Measurements from ENCODE around the gene ZNF280B. TPM values are rescaled to one million over a fixed set of nuclear protein-coding genes. Genes with fewer than 3 reads are reported as not detected.
"Not testable (repeated sequence)": the region's sequence is repeated elsewhere in the genome, so short reads cannot be mapped to it uniquely, and the experiment has no call there.

The ZNF280B gene
- total and polyA plus RNA-seq, 5 donors = 0.59 to 1.7 (median 1.4) TPM

DNA sequence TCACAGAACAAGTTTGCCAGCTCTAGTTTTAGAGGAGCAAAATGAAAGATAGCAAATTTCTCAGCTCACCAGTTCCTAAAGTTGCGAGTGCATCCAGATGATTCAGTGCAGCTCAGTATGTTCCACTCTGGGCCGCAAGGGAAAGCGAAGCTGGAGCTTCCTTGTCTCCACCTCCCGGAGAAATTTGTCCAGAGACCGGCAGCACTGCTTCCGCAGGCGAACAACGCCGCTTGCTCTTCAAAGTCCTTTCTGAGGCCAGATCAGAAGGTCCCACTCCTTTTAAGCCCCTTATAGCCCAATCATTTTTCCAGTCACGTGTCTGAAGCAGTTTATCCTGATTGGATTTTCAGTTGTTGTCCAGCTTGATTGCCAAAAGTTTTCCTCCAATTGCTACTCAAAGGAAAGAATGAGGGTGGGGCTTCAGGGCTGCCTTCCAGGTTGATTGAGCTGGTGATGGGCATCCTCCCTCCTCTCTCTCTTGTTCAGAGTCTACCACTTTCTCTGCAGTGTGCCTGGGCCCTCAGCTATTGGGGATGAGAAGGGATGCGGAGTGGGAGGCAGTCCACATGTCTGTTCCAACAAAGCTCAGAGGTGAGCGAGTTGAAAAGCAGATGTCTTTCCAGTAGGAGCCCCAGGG lies 11.6 kb upstream of the ZNF280B start, which contains the start of gene ZNF280A:
ZNF280A (minus strand) TSS at position 251 of the 637 bp plus-strand sequence. CDS start 4,640 bp downstream, outside the sequence.
- DNase-seq = no peak
- no peak within 1 kb of the TSS for H3K27ac ChIP-seq (ENCODE audit: low read length)
- ATAC-seq = no peak

GRCh38 chr22:22519591-22519990 lies 11.0 kb upstream of the ZNF280B start:
- Histone ChIP-seq H3K9me3 (ENCODE audit: control insufficient read depth, low read length) (no peaks in the 10 kb centered on the region), H3K27me3 (ENCODE audit: control insufficient read depth, insufficient read depth) (no peaks in the 10 kb centered on the region), H3K4me1 (ENCODE audit: control insufficient read depth, insufficient read depth, low read length) (no peaks in the 10 kb centered on the region), H3K4me3 (ENCODE audit: low read length) (no peak overlapping the region), H3K27ac (ENCODE audit: low read length) (no peak overlapping the region)
- intact Hi-C loops (cut with DNase I) = no loop called here
- no peak for ATAC-seq
- whole genome bisulfite sequencing = 44% methylated on average over 5 of the region's 5 CpGs
- DNase-seq = no peak

More for the DNA sequence above, 11.6 kb upstream of the ZNF280B start, which contains the start of gene ZNF280A:
- WGBS = 56% methylated on average over 12 of the region's 12 CpGs
- intact Hi-C loops (cut with DNase I) = no loop called here
- no peak within 1 kb of the TSS for H3K4me3 ChIP-seq (ENCODE audit: low read length)
- no peaks in the 10 kb centered on the region for H3K27me3 ChIP-seq (ENCODE audit: control insufficient read depth, insufficient read depth)
- no peaks in the 10 kb centered on the region for H3K9me3 ChIP-seq (ENCODE audit: control insufficient read depth, low read length)
- no peaks in the 10 kb centered on the region for H3K4me1 ChIP-seq (ENCODE audit: control insufficient read depth, insufficient read depth, low read length)

DNA sequence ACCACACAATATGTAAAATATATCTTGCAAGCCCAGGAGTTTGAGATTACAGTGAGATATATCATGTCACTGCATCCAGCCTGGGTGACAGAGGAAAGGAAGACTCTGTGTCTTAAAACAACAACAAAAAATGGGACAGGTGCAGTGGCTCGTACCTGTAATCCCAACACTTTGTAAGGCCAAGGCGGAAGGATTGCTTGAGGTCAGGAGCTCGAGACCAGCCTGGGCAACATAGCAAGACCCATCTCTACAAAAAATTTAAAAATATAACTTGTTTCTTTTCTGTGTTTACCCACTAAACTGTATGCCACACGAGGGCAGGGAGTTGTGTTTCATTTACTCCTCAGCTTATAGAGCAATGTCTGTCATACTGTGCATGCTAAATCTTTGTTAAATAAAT lies 8.4 kb upstream of the ZNF280B start:
- Histone ChIP-seq H3K27me3 (ENCODE audit: control insufficient read depth, insufficient read depth) (peaks cover 2% of the 10 kb centered on the region), H3K4me3 (ENCODE audit: low read length) (no peak overlapping the region), H3K4me1 (ENCODE audit: control insufficient read depth, insufficient read depth, low read length) (no peaks in the 10 kb centered on the region), H3K9me3 (ENCODE audit: control insufficient read depth, low read length) (no peaks in the 10 kb centered on the region), H3K27ac (ENCODE audit: low read length) (no peak overlapping the region)
- 67% methylated on average over 4 of the region's 4 CpGs for WGBS
- no peak for DNase-seq
- intact Hi-C loops (cut with DNase I) = no loop called here
- ATAC-seq = no peak

GRCh38 chr22:22515890-22516289 lies 7.3 kb upstream of the ZNF280B start:
- Histone ChIP-seq H3K27me3 (ENCODE audit: control insufficient read depth, insufficient read depth) (peaks cover 2% of the 10 kb centered on the region), H3K27ac (ENCODE audit: low read length) (no peak overlapping the region), H3K4me1 (ENCODE audit: control insufficient read depth, insufficient read depth, low read length) (no peaks in the 10 kb centered on the region), H3K9me3 (ENCODE audit: control insufficient read depth, low read length) (no peaks in the 10 kb centered on the region), H3K4me3 (ENCODE audit: low read length) (no peak overlapping the region)
- intact Hi-C loops (cut with DNase I) = no loop called here
- DNase-seq (no peak), ATAC-seq (no peak)

- H3K4me3 ChIP-seq (ENCODE audit: low read length); H3K27me3 ChIP-seq (ENCODE audit: control insufficient read depth, insufficient read depth); ATAC-seq; H3K27ac ChIP-seq (ENCODE audit: low read length); H3K9me3 ChIP-seq (ENCODE audit: control insufficient read depth, low read length); intact Hi-C loops (cut with DNase I); H3K4me1 ChIP-seq (ENCODE audit: control insufficient read depth, insufficient read depth, low read length); DNase-seq: not testable (repeated sequence)
- WGBS = 65% methylated on average over 8 of the region's 8 CpGs
Measured at GRCh38 chr22:22514431-22514830, 5.9 kb upstream of the ZNF280B start.

GRCh38 chr22:22513619-22514018 lies 5.1 kb upstream of the ZNF280B start:
- Histone ChIP-seq H3K9me3 (ENCODE audit: control insufficient read depth, low read length) (no peaks in the 10 kb centered on the region), H3K27me3 (ENCODE audit: control insufficient read depth, insufficient read depth) (peaks cover 2% of the 10 kb centered on the region), H3K4me3 (ENCODE audit: low read length) (no peak overlapping the region), H3K27ac (ENCODE audit: low read length) (no peak overlapping the region), H3K4me1 (ENCODE audit: control insufficient read depth, insufficient read depth, low read length) (no peaks in the 10 kb centered on the region)
- DNase-seq (no peak), ATAC-seq (no peak)
- intact Hi-C loops (cut with DNase I) = no loop called here
- WGBS = 91% methylated on average over 2 of the region's 2 CpGs

GRCh38 chr22:22512951-22513350 lies 4.4 kb upstream of the ZNF280B start:
- WGBS = 55% methylated on average over 5 of the region's 5 CpGs
- ATAC-seq (no peak), DNase-seq (no peak)
- H3K4me1 ChIP-seq (ENCODE audit: control insufficient read depth, insufficient read depth, low read length) = no peaks in the 10 kb centered on the region
- peaks cover 2% of the 10 kb centered on the region for H3K27me3 ChIP-seq (ENCODE audit: control insufficient read depth, insufficient read depth)
- H3K9me3 ChIP-seq (ENCODE audit: control insufficient read depth, low read length) = no peaks in the 10 kb centered on the region
- no peak overlapping the region for H3K4me3 ChIP-seq (ENCODE audit: low read length)
- intact Hi-C loops (cut with DNase I) = no loop called here
- no peak overlapping the region for H3K27ac ChIP-seq (ENCODE audit: low read length)

- H3K4me1 ChIP-seq (ENCODE audit: control insufficient read depth, insufficient read depth, low read length); H3K4me3 ChIP-seq (ENCODE audit: low read length); ATAC-seq; H3K9me3 ChIP-seq (ENCODE audit: control insufficient read depth, low read length); DNase-seq; H3K27me3 ChIP-seq (ENCODE audit: control insufficient read depth, insufficient read depth); intact Hi-C loops (cut with DNase I); H3K27ac ChIP-seq (ENCODE audit: low read length): not testable (repeated sequence)
- WGBS = 95% methylated on average over 7 of the region's 7 CpGs
Measured at GRCh38 chr22:22510833-22511232, 2.3 kb upstream of the ZNF280B start.

GRCh38 chr22:22509912-22510311 lies 1.4 kb upstream of the ZNF280B start:
- H3K27ac ChIP-seq (ENCODE audit: low read length); H3K4me3 ChIP-seq (ENCODE audit: low read length); intact Hi-C loops (cut with DNase I); ATAC-seq; H3K27me3 ChIP-seq (ENCODE audit: control insufficient read depth, insufficient read depth); DNase-seq; H3K9me3 ChIP-seq (ENCODE audit: control insufficient read depth, low read length); H3K4me1 ChIP-seq (ENCODE audit: control insufficient read depth, insufficient read depth, low read length): not testable (repeated sequence)
- WGBS = 95% methylated on average over 6 of the region's 6 CpGs

DNA sequence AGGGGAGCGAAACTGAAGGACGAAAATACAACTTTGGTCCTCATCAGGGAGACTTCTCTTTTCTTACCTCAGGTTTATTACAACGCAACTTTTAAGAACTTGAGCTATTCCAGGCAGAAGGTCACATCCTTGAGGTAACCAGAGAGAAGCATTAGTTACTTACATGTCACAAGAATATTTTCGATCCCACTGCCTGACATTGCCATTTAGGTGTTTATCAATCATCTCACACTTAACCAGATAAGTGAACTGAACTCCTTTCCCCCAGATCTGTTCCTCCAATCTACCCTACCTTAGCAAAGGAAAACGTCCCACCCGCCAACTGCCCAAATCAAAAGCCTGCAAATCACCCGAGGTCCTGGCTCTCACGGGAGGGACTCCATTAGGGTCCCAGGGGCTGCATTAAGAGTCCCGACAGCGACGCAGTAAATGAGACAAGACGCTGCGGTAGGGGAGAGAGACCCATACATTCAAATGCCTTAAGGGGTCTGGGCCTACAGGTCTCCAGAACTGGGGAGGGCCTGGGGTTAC lies 734 bp downstream of the ZNF280B start:
- WGBS = 33% methylated on average over 13 of the region's 13 CpGs
- Histone ChIP-seq H3K27me3 (ENCODE audit: control insufficient read depth, insufficient read depth) (no peaks in the 10 kb centered on the region), H3K9me3 (ENCODE audit: control insufficient read depth, low read length) (no peaks in the 10 kb centered on the region), H3K27ac (ENCODE audit: low read length) (no peak overlapping the region), H3K4me1 (ENCODE audit: control insufficient read depth, insufficient read depth, low read length) (no peaks in the 10 kb centered on the region), H3K4me3 (ENCODE audit: low read length) (peak overlapping the region; percentile 43)
- ATAC-seq (peak in 1 of 2 donors; percentile 42), DNase-seq (no peak)
- intact Hi-C loops (cut with DNase I) = no loop called here

GRCh38 chr22:22506736-22507135 lies 1.8 kb downstream of the ZNF280B start:
- Histone ChIP-seq H3K9me3 (ENCODE audit: control insufficient read depth, low read length) (no peaks in the 10 kb centered on the region), H3K4me3 (ENCODE audit: low read length) (no peak overlapping the region), H3K27me3 (ENCODE audit: control insufficient read depth, insufficient read depth) (no peaks in the 10 kb centered on the region), H3K27ac (ENCODE audit: low read length) (no peak overlapping the region), H3K4me1 (ENCODE audit: control insufficient read depth, insufficient read depth, low read length) (no peaks in the 10 kb centered on the region)
- ATAC-seq = no peak
- no peak for DNase-seq
- 96% methylated on average over 1 of the region's 1 CpG for WGBS
- intact Hi-C loops (cut with DNase I) = no loop called here

Measured in right cardiac atrium (tissue), 5 donors.